Left renal pelvis (tissue), 4 donors: ENCODE data around the gene ATP2C2. TPM values are rescaled to one million over a fixed set of nuclear protein-coding genes. Genes with fewer than 3 reads are reported as not detected.

Experiments
- DNase-seq, 4 donors: peaks; one replicate each; pipeline ENCODE4 v3.0.0-alpha.2; 2013; ENCODE audit warnings: low read depth in 4 of 4, low spot score in 3 of 4
- polyA plus RNA-seq, 4 donors: library from polyadenylated mRNA; unstranded; fragments of 120-200 nt; gene quantifications; one replicate each; pipeline ENCODE4 v1.2.1, GENCODE V29; 2013; ENCODE audit not compliant: insufficient read length in 4 of 4

The ATP2C2 gene
- polyA plus RNA-seq, 4 donors: 0.27 to 2.1 (median 1.0) TPM

DNA sequence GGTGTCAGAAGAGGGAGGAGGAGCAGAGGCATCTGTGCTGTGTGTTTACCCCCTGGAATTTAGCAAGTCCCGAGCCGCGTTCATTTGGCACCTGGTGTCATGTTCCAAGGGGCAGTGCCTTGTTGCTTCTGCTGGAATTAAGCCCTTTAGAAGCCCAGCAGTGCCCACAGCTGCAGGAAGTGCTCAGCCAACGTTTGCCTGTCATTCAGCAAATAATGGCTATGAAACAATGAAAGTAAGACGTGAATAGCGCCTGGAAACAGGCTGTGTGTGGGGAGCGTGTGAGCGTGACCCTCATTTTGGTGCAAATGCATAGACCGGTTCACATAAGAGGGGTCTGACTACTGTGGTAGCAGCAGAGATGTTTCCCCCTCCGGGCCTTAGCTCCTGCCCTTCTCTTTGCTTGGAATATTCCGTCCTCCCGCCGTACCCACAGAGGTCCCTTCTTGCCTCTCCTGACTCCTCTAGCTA is 5.8 kb upstream of the ATP2C2 start:
- no peak for DNase-seq

DNA sequence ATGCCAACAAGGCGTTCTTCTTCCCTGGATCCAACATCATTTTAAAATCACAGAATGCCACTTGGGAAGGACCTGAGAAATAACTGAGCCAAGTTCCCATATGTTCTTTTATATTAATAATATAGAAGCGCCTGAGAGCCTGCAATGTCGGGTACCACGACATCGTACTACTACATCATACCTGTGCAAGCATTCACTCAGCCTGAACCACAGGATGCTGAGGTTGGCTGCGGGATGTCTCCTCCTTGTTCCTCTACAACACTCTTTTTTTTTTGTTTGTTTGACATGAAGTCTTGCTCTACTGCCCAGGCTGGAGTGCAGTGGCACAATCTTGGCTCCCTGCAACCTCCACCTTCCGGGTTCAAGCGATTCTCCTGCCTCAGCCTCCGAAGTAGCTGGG is 2.1 kb upstream of the ATP2C2 start:
- no peak for DNase-seq

DNA sequence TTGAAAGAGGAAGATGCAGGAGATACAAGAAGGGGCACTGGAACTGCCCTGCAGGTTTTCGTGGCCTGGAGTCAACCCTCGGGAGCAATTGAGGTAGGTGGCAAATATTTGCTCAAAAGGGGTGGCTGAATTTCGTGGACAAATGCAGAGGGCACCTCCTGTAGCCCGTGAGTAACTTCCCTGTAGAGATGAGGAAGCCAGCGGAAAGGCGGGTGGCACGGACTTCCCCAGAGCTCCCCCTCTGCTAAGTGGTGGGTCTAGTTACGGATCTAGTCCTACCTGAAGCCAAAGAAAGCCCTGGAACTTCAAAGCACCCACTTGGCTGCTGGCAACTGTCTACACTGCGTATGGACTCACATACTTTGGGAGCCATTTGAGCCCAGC is 1.0 kb upstream of the ATP2C2 start:
- DNase-seq: no peak

DNA sequence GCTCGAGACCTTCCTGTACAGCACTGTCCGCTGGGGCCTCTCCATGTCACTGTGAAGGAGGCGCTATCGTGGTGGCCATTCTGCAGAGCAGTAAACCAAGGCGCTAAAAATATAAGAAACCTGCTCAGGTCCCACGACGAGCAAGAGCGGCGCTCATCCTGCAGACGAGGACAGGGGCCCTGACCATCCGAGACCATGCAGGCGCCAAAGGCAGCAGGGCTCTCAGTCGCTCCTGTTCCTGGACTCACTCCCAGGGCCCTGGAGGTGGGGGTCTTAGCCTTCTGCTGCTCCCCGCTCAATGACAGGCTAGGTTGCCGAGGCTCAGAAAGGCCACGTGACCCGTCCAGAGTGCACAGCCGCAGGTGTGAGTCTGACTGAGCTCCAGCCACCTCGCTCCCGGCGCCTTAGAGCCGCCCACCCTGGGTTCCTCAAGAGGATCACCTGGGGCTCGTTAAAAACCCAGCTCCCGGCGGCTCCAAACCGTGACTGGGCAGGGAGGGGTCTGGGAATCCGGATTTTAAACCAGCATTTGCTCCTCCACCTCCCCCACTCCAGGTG is 509 bp upstream of the ATP2C2 start:
- DNase-seq: no peak

DNA sequence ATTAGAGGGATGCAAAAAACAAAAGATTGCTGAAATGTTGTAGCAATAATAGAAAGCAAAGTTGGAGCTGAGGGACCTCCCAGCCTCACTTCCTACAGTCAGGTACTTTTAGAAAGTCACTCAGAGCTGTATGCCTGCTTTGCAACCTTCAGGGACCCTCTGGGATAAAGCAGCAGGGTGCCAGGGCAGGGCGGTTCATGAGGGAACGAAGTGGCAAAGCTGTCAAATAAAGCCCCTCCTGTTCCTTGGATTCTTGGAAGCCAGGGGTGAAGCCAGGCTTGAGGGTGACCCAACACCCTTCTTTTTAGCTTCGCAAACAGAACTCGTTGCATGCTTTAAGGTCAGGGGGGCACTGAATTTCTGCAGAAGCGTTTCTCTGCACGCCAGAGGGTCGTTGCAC is 767 bp downstream of the ATP2C2 start:
- DNase-seq: no peak

DNA sequence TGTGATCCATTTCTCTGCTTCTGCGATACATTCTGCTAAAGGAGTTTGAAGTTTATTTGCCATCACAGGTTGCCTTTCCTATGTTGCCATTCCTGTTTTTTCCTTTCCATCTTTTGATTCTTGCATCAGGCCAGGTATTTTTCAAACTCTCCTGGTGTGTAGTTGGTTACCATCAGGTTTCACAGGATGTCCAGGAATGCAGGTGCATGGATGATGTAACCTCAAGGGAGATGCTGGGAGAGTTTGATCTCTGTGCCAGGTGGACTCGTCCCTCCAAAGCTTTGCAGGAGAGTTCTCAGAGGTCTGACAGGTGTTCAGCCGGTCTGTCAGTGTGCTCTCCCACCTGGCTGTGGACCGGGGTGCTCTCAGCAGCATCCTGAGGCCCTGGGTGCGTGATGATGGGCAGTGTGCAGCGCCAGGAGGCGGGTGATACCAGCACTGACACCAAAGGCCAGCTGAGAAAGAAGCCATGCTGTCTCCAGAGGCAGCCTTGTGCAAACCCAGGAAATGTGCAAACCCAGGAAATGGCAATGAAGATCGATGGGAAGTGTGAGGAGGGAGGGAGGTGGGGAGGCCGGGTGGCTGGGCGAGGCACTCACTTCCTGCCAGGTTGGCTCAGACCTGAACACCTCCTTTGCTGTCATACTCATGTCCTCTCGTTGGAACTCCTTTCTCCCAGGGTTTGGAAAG is 1.7 kb downstream of the ATP2C2 start:
- no peak for DNase-seq

DNA sequence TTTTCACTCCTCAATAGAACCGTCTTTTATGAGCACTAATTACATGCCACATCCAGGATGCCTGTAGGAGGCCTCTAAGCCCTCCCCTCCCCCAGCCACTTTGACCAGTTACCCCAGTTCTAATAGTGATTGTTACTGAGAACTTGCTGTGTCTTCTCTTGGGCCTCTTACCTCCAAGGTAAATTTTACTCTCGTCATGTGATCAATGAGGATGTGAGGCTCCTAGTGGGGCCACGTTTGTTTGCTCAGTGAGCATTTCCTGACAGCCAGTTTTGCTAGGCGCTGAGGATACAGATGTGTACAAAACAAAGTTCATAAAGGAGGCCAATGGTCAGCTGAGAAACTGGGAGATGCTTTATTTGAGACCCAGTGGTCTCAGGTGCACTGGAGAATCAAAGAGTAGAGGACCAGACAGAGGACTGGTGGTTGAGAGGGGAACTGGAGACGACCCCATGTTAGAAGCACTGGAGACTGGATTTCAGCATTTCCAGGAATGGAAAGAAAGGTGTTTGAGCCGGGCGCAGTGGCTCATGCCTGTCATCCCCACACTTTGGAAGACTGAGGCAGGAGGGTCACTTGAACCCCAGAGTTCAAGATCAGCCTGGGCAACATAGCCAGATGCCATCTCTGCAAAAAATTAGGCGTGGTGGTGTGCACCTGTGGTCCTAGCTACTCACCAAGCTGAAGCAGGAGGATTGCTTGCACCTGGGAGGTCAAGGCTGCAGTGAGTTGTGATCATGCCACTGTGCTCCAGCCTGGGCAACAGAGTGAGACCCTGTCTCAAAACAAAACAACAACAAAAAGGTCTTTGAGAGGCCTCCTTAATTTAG is 2.6 kb downstream of the ATP2C2 start:
- DNase-seq: no peak

DNA sequence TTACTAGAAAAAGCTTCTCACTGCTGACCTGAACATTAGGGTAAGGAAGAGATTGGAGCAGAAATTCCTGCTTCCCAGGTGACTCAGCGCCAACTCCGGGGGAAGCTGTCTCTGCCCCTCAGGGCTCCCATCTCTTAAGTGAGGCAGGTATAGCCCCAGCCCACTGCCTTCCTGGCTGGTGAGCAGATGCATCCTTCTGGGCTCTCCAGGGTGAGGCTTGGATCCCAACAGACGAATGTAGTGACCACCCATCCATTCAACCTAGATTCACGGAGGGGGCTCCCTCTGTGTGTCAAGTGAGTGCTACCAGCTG is 3.2 kb downstream of the ATP2C2 start:
- DNase-seq: no peak

DNA sequence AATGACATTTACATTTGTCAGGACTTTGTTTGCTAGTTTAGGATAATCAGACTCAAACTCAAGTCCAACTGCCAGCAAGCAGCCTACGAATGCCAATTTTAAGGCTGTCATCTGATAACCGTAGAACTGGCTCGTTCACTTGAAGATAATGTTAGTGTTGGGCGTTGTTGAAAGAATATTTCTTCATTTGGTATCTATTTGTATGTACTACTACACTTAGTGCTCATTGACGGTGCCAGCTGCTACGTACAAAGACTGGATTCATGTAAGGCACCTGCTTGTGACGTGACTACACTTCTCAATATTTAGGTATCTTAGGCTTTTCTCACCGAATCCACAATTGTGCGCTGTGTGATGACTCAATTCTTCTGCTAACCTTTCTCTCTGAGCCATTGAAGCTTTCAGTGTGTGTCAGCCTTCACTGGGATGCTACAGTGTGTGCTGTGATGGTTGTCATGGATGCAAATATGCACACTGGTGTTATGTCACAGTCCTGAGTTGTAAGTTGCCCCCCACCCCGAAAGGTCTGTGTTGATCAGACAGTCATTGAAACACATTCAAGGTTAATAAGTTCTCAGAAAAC is 5.7 kb downstream of the ATP2C2 start:
- no peak for DNase-seq

DNA sequence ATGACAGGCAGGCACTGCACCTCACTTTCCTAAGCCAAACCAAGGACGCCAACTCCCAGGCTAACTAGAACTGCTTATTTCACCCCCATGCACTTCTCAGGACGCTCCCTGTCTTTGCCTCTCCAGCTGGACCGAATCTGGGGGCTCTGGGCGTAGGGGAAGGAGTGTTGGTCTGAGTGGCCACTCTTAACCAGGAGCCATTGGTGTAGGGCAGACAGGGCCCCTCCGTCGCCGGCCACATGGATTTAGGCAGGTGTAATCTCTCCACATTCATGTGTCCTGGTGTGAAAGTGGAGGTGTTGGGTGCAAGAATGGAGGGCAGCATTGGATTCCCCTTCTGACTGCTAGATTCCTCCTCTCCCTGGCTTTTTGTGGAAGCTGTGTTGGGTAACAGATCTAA is 9.8 kb downstream of the ATP2C2 start:
- DNase-seq: no peak

DNA sequence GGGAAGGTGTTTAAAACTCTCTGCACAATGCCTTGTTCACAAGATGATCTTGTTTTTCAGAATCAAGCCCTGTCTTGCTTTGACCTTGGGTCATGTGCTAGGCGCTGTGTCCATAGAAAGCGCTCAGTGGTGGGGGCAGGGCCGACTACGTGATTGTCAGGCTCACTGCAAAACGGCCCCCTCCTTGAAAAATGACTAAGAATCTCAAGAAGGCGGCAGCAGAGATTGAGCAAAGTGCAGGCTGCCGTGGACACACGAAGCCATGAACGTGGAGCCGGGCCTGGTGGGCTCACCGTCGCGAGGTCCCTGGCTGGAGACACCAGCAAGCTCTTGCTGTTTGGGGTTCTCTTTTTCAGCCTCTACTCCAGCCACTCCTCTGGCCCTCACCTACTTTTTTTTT is 10.2 kb downstream of the ATP2C2 start:
- DNase-seq: no peak

DNA sequence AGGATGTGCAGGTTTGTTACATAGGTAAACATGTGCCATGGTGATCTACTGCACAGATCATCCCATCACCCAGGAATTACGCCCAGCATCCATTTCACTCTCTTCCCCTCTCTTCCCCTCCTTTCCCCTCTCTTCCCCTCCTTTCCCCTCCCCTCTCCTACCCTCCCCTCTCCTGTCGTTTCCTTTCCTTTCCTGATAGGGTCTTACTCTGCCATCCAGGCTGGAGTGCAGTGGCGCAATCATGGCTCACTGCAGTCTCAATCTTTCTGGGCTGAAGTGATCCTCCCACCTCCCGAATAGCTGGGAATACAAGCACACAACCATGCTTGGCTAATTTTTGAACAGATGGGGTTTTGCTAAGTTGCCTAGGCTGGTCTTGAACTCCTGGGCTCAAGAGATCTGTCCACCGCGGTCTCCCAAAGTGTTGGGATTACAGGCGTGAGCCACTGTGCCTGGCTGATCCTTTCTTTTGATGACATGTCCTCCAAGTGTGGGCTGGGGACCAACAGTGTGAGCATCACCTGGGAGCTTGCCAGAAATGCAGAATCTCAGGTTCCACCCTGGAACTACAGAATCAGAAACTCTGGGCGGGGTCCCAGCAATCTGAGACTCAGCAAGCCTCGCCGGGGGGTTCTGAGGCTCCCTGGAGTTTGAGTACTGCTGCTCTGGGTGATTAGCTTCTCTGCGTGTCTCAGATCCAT is 10.8 kb downstream of the ATP2C2 start:
- no peak for DNase-seq

DNA sequence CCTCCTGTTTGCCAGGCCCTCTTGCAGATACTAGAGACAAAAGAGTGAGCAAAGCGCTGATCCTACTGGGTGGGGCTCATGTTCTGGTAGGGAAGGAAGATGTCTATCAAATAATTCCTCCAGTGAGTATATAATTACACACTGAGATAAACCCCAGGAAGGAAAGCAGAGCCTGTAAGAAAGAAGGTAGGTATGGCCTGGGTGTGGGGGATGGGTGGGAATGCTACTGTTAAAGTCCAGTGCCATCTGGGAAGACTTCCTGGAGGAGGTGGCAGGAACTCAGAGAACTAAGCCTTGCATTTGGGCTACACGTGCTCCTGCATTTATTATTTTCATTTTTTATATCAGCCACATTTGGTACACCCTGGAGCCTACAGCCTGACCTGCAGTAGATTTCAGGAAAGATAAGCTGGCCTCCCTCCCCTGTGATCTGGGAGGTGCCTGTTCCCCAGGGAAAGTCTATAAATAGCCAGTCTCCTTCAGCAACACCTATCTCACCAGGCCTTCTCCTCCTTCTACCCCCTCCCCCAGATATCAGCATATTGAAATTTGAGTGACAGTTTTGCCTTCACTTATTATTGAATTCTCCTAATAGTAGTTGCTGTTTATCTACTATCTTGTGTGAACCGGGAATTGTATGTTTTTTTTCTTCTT is 11.5 kb downstream of the ATP2C2 start:
- no peak for DNase-seq

DNA sequence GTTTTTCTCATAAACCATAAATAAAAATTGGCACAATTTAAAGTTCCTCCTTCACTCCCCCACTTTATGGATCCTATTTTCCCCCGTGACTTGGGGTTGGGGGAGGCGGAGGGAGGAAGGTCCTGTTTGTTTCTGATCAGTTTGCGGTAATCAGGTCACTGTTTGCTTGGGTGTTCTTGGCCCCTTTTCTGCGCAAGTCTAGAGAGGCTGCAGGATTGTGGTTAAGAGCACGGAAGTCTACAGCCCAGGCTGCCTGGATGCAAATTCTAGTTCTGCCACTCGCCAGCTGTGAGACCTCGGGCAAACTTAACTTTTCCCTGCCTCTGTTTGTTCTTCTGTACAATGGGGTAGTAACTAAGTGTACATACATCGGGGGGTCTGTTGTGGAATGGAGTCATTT is 12.1 kb downstream of the ATP2C2 start:
- no peak for DNase-seq

DNA sequence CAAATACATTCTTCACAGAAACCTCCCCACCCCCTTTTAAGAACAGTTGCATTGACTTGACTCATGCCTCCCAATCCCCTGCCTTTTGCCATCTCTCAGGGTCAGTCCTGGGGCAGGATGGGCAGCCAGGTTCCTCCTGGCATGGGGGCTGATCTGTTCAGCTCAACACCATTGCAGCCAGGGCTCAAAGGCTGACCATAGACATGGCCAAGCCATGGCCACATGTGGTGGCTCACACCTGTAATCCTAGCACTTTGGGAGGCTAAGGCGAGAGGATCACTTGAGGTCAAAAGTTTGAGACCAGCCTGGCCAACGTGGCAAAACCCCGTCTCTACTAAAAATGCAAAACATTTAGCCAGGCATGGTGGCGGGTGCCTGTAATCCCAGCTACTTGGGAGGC is 14.1 kb downstream of the ATP2C2 start:
- DNase-seq: no peak

DNA sequence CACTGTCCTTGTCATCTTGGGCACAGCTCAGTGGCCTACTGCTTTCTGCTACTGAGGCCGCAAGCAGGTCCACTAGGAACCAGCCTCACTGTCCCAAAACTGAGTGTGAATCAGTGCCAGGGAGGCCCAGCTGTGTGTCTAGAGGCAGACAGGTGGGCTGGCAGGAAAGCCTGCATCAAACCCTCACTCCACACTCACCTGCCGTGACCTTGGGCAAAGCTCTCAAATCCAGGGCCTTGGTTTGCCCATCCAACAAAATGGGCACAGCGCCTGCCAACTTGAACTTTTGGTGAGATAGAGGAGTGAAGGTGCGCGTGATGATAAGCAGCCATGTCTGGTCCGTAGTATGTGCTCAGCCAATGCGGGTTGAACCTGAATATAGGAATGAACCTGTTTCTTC is 14.8 kb downstream of the ATP2C2 start:
- DNase-seq: no peak

DNA sequence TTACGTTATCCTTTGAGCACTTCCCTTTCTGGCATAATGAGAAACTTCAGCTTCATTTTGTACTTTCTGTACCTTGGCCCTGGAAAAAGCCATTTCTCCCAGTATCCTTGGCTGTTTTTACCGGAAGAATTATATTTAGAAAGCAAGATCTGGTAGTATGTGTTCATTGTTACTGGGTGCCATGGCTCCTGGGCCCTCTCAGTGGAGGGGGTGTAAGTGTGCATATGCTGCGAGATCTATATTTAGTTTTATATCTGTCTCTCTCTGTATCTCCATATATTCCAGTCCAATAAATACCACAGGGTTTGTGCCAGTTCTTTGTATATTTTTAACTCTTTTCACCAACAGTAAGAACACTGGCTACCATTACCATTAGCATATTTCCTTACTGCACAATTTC is 17.7 kb downstream of the ATP2C2 start:
- DNase-seq: no peak

DNA sequence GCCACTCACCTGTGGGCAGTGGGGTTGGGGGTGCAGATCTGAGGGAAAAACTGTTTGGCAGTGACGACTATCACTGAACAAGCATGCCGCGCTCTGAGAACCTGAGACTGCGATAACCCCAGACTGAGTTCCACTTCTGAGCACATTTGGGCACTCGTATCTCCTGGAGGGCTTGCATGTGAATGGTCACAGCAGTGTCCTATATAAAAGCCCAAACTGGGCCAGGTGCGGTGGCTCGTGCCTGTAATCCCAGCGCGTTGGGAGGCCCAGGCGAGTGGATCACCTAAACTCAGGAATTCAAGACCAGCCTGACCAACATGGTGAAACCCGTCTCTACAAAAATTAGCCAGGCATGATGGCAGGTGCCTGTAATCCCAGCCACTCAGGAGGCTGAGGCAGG is 18.7 kb downstream of the ATP2C2 start:
- DNase-seq: no peak

DNA sequence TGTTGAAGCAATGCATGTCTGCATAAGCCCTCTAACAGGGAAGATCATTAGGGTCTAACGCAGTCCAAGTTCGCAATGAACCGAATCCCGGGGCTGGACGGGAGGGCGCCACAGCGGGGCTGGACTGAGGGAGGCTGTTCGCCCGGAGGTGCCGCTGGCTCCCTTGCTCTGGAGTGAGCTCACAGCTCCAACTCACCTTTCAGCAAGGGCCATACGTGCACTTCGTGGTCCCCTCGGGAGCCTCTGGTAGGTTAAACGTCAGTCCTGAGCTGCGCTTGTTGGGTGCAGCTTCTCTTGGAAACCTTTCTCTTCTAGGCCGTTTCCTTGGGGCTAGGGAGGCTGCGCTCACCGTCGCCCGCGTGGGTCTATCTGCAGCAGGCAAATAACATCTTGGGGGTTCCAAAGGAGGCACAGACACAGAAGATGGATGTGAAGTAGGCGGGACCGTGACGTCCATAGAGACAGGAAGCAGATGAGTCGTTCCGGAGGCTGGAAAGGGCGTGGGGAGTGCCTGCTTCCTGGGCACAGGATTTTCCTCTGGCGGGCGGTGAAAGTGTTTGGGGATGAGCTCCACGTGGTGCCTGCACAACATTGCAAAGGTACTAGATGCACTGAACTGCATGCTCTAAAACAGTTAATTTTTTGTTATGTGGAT is 21.9 kb downstream of the ATP2C2 start:
- DNase-seq: no peak
